ENCODE data around the gene FEZ2.
"Not testable (repeated sequence)": the region's sequence is repeated elsewhere in the genome, so short reads cannot be mapped to it uniquely, and the experiment has no call there.

The FEZ2 gene, protein sequence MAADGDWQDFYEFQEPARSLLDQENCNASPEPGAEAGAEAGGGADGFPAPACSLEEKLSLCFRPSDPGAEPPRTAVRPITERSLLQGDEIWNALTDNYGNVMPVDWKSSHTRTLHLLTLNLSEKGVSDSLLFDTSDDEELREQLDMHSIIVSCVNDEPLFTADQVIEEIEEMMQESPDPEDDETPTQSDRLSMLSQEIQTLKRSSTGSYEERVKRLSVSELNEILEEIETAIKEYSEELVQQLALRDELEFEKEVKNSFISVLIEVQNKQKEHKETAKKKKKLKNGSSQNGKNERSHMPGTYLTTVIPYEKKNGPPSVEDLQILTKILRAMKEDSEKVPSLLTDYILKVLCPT

DNA sequence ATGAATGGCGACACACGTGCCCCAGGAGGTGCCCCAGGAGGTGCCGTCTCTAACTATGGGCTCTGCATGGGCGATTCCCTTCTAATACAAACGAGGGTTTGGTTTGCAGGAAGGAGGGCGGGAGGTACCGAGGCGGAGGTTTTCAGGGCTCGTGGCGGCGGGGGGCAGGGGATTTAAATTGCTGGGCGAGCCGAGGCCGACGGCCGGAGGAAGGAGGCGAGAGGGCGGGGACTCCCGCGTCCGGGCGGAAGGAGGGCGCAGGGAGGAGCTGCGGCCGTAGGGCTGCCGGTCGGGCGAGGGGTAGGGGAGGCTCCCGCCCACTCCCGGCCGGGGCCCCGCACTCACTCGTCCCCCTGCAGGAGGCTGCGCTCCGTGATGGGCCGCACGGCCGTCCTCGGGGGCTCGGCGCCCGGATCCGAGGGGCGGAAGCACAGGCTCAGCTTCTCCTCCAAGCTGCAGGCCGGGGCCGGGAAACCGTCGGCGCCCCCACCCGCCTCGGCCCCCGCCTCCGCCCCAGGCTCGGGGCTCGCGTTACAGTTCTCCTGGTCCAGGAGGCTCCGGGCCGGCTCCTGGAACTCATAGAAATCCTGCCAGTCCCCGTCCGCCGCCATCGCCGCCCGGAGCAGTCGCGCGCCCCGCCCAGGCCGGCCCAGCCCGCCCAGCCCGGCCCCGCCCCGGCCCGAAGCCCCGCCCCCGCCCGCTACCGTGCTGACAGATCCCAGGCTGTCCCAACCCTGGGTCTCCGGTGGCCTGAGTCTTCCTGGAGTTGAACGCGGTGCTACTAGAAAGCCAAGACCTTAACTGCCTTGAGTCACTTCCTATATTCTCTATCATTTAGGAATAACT lies at the start of gene FEZ2:
FEZ2 (minus strand) TSS at position 637 of the 846 bp plus-strand sequence; CDS start at position 611, 26 bp downstream.
- peak; percentile 66 to 74 for DNase-seq

DNA sequence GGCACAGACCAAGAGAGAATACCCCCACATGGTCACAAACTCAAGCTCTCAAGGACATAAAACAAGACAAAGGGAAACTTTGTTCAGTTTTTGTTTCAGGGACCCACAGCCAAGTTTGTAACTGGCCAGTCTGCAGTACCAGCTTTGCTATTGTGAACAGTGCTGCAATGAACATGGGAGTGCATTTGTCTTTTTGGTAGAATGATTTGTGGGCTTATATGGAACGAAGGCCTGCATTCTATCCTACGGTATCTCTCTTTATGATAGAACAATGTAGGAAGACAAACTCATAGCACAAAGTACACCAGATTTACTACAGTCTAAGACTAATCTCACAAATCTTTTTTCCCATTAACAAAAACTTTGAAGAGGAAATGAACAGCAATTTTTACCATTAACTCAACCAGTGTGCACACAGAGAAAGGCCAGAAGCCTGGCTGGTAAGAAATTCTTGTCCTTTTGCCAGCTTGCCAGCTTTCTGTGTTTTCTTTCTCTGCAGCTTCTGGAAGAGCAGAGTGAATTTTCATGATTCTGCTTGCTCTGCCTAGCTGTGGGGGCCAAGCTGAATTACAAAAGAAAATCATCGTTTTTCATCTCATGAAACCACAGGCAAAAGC lies 37.1 kb upstream of the FEZ2 start:
- no peak for DNase-seq

DNA sequence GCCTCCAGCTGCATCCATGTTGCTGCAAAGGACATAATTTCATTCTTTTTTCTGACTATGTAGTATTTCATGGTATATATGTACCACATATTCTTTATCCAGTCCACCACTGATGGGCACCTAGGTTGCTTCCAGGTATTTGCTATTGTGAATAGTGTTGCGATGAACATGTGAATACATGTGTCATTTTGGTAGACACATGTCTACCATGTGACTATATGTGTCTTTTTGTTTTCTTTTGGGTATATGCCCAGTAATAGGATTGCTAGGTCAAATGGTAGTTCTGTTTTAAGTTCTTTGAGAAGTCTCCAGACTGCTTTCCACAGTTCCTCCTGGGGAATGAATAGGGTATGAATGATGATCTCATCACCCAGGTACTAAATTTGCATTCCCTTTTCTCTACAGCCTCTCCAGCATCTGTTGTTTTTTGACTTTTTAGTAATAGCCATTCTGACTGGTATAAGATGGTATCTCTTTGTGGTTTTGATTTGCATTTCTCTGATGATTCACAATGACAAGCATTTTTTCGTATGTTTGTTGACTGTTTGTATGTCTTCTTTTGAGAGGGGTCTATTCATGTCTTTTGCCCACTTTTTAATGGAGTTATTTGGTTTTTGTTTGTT lies 35.6 kb upstream of the FEZ2 start:
- no peak for DNase-seq

DNA sequence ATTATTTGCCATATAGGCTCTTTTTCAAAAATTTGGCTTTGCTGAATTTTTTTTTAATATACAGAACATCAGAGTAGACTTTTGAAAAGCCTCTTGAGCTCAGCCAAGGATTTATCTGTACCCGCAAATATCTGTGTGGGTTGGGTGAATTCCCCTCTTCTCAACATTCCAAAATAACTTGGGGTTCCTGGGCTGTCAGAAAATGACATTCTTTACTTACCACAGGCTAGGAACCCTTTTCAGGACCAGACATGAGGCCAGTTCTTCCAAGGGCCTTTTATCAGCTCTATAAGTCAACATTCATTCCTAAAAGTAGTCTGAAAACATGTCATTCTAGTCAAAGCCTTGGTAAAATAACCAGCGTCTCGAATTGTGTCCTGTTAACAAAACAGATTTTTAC lies 28.8 kb upstream of the FEZ2 start:
- no peak for DNase-seq

DNA sequence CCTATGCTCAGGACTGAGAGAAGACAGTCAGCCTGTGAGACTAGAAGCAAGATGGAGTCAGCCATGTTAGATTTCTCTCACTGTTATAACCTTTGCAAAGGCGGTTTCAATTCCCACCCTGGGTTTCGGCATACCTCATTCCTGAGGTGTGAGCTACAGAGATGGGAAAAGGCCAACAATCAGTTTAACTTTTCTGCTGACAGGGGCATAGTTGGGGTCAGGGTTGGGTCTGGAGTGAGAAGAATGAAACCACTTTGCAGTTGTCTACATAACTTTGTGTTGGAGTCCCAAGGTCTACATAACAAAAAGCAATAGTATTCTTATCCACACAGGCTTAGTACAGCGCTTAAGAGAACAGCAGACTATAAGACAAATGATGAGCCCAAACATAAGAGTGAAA lies 28.1 kb upstream of the FEZ2 start:
- DNase-seq = no peak

DNA sequence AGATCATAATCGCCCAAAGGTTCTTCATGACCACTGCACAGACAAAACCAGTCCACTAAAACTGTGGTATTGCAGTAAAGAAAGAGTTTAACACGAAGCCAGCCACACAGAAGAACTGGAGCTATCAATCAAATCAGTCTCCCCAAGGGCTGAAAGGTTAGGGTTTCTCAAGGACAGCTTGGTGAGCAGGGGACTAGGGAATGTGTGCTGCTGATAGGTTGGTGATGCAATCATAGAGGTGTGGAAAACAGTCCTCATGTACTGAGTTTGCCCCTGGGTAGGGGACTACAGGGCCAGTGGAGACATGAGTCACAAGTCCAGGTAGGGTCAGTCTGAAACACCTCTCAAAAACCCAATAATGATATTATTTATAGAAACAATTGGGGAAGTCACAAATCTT lies 27.3 kb upstream of the FEZ2 start:
- DNase-seq = no peak

DNA sequence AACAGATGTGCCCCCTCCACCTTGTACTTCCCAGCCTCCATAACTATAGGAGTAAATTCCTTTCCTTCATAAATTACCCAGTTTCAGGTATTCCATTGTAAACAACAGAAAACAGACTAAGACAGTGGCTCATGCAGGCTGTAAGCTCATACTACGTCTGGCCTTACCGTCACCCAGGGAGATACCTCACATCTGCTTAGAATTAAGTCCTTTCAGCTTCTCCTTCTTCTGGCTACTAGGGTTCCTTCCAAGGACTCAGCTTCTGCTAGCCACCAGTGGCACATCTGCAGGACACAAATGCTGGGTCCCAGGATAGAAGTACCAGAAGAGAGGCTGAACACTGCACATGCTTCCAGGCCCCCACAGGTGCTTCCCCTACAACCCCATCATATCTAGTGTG lies 22.4 kb upstream of the FEZ2 start:
- no peak for DNase-seq

DNA sequence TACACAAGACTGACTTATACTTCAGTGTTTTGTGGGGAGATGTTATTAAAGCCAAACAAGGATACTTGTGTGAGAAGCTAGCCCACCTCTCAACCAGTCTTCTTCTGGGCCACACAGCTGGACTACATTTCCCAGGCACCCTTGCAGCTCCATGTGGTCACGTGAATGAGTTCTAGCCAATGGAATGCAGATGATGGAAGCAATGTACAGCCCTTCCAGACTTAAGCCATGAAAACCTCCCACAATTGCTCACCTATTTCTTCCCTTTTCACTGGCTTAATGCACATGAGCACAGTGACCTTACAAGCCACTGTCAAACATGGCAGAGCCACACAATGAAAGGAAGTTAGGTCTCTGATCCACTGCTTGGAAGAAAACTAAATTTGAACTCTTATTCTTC lies 20.4 kb upstream of the FEZ2 start:
- DNase-seq = peak; percentile 49 to 81

DNA sequence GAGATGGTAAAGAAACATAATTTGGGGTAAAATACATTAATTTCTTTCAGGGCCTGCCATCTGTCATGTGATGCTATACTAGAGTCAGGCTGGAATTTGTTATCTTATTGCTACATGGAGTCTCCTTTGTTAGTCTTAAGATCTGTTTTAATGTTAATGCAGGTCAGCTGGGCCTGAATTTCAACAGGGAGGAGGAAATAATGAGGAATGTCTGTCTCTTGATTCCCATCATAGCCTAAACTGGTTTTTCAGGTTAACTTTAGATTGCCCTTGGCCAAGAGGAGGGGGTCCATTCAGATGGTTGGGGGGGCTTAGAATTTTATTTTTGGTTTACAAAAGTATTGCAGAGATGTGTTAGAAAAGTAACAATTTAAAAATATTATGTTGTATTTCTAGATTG lies 19.0 kb upstream of the FEZ2 start:
- no peak for DNase-seq

DNA sequence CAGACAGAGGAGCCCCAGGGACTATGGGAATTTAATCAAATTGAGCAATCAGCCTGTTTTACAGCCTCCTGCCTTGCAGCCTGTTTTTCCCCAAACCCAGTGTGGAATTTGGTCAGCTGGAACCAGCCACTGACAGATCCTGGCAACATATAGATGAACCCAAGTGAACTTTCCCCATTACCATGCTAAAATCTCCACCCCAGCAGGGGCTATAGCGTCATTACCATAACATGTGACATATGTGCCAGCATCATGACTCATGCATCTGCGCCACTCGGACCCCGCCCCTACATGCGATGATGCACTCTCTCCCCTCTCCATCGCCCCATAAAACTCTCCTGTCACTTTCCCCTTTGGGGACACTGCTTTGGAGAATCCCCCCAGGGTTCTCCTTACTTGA lies 17.3 kb upstream of the FEZ2 start:
- no peak for DNase-seq

DNA sequence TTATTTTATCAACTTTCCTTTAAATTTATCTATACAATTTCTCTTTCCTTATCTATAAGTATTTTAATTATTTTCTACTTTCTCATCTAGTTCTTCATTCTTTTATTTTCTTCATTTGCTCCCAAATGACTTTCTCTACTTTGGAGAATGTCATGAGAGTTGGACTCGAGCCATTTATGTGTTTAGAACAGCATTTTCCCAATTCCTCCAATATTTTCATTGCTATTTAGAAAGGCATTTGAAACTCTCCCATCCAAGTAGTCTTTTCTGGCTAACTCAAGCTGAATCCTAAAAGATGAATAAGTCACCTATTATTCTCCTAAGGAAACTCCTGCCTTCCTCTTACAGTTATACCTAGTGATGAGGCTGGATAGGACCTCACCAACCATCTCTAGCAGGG lies 15.8 kb upstream of the FEZ2 start:
- DNase-seq = no peak

DNA sequence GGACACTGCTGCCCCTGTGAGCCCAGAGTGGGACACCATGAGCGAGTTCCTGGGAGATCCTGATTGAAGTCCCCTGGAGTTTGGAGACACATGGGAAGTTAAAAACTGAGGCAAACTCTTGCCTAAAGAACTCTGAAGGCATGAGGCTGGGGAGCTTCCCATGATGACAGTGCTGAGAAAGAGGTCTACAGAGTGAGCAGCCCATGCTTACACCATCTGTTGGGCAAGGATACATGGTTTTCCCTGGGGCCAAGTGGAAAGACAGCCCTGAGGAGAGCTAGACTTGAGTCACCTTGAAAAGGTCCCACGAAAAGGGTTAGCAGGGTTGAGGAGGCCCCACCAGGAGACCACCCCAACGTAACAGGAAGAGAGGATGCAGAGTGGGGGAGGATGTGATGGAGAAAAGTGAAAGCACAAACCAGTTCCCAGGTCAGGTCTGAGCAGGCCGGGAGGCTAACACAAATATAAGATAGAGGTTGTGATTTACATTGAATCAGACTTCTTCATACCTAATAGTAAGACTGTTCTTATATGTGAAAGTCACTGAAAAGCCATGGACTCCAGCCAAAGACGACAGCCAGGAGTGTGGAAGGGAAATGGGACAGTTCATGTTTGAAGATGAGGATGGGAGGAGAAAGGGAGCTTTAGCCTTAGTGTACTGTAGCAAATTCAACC lies 13.5 kb upstream of the FEZ2 start:
- DNase-seq = no peak

DNA sequence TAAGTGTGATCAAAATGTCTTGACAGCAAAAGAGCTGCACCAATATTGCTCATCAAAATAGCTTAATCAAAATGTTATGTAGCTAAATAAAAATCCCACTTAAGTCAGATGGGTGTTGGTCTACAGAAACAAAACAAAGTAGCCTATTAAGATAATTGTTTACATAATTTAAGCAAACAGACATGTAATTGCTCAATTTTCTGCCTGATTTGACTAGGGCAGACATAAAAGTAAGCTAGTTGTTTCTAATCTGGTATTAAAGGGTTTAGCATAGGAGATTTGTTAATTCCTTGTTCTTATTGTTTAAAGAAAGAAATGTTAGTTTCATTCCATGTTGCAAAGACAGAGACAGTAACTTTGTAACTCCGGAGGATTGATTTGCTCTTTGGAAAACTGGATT lies 11.5 kb upstream of the FEZ2 start:
- DNase-seq = no peak

DNA sequence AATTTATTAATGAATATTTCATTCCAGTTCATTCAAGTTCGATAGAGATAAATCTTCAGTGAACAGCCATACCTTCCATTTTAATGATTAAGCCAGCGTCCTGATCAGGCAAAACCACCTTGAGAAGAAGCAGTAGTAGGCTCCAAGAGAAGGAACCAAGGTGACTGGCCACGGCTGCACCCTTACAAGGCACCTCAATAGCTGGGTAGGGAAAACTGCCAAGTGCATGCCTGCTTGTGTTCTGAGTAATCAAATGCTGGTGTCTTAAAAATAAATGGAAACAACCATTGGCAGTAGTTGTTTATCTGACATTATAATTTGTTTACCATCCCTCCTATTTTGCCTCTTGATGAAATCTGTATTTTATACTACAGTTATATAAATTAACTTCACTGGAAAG lies 10.0 kb upstream of the FEZ2 start:
- no peak for DNase-seq

DNA sequence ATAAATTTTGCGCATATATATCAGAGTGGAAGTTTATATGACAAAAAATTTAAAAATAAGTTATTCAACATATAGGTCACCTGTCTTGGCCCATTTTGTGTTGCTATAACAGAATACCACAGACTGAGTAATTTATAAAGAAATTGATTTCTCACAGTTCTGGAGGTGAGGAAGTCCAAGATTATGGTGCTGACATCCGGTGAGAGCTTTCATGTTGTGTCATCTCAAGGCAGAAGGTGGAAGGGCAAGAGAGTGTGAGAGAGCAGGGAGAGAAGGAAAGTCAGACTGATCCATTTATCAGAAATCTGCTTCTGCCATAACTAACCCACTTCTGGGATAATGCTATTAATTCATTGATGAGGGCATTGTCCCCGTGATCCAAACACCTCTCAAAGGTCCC lies 9.0 kb upstream of the FEZ2 start:
- no peak for DNase-seq

DNA sequence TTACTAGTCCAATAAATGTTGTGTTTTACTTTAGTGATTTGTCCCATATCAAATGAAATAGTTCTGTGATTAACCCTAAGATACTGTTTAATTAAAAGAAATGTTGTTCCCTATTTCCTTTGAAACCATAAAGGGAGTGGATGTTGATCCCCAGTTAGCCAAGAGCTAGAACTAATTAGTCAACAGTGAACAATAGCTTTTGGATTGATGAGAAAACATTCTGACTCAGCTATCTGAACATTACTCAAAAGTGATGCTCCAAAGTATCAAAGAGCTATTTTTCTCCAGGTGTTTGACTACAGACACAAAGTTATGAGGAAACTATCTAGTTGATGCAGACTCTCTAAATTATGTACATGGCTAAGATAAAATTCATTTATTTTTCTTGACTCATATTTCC lies 7.3 kb upstream of the FEZ2 start:
- no peak for DNase-seq

DNA sequence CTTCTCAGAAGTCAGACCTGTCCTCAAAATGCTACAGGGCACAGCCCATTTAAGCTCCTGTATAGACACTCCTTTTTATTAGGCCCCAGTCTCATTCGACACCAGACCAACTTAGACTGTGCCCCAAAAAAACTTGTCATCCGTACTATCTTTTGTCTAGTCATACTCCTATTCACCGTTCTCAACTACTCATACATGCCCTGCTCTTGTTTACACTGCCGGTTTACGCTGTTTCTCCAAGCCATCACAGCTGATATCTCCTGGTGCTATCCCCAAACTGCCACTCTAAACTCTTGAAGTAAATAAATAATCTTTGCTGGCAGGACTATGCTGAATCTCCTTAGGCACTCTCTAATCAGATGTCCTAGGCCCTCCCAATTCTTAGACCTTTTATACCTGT lies 5.7 kb upstream of the FEZ2 start:
- not testable (repeated sequence) for DNase-seq

DNA sequence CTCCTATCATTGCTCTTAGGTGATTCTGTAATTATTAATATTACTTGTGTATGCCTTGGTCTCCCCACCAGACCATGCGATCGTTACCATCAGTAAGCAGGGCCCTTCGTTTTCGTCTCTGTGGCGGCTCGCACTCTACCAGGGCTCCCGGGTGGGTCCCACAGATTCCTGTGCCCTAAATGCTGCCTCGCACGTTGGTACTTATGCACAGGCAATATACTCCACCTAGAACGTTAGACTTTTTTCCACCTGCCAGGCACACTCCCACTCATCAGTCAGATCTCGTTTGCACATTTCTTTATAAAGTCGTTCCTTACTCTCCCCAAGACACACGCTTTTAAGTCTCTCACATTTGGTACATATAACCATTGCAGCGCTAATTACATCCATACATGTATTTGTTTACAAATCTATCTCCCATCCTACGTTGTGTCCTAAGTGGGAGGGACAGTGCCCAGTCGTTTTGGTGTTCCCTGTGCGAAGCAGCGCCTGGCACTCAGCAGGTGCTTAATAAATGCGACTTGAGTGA lies 901 bp downstream of the FEZ2 start:
- no peak for DNase-seq

DNA sequence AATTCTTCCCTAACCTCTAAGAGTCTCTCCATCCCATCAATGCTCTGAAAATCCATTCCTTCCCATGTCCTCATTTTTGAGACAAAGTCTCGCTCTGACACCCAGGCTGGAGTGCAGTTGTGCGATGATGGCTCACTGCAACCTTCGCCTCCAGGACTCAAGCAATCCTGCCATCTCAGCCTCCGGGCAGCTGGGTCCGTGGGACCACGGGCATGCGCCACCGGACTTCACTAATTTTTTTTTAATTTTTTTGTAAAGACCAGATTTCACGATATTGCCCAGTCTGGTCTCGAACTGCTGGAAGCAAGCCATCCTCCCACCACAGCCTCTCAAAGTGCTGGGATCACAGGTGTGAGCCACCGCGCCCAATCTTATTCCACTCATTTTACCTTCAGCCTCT lies 1.6 kb downstream of the FEZ2 start:
- no peak for DNase-seq

DNA sequence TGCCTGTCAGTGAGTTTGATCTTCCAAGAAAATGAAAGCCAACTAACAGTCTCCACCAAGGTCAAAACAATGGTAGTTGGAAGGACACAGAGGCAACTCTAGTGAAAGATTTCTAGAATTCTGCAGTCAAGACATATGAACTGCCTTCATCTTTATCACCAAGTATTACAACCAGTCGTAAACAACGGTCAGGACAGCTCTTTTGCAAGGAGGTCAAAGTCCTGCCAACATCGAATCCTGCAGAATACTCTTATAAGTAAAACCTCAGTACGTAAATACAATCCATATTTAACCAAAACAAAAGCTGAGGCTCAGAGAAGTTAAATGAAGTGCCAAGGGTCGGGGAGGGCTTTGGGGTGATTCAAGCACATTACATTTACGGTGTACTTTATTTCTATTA lies 3.1 kb downstream of the FEZ2 start:
- DNase-seq = no peak

DNA sequence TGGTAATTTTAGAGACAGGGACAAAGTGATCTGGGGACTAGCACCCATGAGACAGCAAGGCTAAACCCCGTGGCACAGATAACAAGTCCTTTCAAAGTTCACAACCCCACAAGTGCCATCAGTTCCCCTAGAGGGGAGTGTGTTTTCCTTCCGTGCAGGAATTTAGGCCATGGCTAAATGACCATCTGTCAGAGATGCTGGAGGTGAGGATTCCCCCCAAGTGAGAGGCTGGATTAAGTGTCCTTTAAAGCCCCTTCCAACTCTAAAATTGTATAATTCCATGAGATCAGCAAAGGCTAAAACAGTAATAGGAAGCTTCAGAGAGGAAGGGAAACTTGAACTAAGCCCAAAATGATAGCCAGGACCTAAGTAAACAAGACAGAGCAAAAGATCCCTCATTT lies 8.7 kb downstream of the FEZ2 start:
- DNase-seq = no peak

DNA sequence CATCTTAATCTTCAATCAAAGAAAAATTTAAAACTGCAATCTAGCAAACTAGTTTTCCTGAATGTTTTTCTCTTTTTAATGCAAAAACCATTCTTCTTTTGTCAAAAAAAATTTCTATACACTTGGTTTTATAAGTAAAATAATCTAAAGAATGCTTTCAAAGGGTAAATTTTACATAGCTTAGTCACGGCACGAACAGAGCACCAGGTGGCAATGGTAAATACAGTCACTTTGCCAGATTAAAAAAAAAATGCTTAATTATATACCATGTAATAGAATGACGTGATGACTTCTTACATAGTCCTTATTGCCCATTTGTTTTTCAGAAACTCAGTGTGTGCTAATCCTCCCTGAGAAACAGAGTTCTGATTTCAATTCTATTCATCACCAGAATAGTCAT lies 10.4 kb downstream of the FEZ2 start:
- no peak for DNase-seq

DNA sequence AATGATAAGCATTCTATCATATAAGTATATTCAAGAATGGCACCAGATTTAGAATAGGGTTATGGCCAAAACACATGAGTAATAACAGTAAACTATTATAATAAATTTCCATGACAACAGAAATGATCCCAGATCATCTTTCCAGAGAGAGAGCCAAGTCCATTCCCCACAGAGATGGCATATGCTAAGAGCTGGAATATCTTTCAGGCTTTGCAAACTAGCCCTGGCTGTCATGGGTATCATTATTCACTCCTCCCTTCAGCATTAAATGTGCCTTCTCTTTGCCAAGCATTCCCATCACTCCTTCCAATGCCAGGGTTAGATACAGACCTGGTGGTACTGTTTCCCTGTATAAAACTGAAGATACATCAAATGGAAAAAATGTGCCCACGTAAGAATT lies 10.9 kb downstream of the FEZ2 start:
- no peak for DNase-seq
